Measurements from ENCODE around the gene MED12L.
"Not testable (repeated sequence)": the region's sequence is repeated elsewhere in the genome, so short reads cannot be mapped to it uniquely, and the experiment has no call there.

The MED12L gene

GRCh38 chr3:151213151-151213550 lies 127.7 kb downstream of the MED12L start:
- no peak for DNase-seq (ENCODE audit: low read depth, low spot score)

GRCh38 chr3:151213881-151214280 lies 128.4 kb downstream of the MED12L start:
- no peak for DNase-seq (ENCODE audit: low read depth, low spot score)

- no peak for DNase-seq (ENCODE audit: low read depth, low spot score)
These were observed 129.0 kb downstream of the MED12L start for GRCh38 chr3:151214459-151214858.

- no peak for DNase-seq (ENCODE audit: low read depth, low spot score)
These were observed 131.5 kb downstream of the MED12L start for GRCh38 chr3:151216641-151217607.

- no peak for DNase-seq (ENCODE audit: low read depth, low spot score)
These were observed 132.7 kb downstream of the MED12L start for GRCh38 chr3:151218136-151218535.

- DNase-seq (ENCODE audit: low read depth, low spot score): no peak
These were observed 133.6 kb downstream of the MED12L start for GRCh38 chr3:151219056-151219455.

GRCh38 chr3:151224268-151224866 lies 138.9 kb downstream of the MED12L start:
- no peak for DNase-seq (ENCODE audit: low read depth, low spot score)

- DNase-seq (ENCODE audit: low read depth, low spot score): no peak
These were observed 139.8 kb downstream of the MED12L start for GRCh38 chr3:151225040-151225975.

- no peak for DNase-seq (ENCODE audit: low read depth, low spot score)
These were observed 140.7 kb downstream of the MED12L start for GRCh38 chr3:151226088-151226563.

- no peak for DNase-seq (ENCODE audit: low read depth, low spot score)
These were observed 141.4 kb downstream of the MED12L start for GRCh38 chr3:151226825-151227224.

GRCh38 chr3:151227266-151227806 lies 141.9 kb downstream of the MED12L start:
- DNase-seq (ENCODE audit: low read depth, low spot score): no peak

- DNase-seq (ENCODE audit: low read depth, low spot score): peak; percentile 56
These were observed 142.6 kb downstream of the MED12L start for GRCh38 chr3:151227807-151228665.

GRCh38 chr3:151228666-151229040 lies 143.2 kb downstream of the MED12L start:
- DNase-seq (ENCODE audit: low read depth, low spot score): no peak

GRCh38 chr3:151230646-151231045 lies 145.2 kb downstream of the MED12L start:
- no peak for DNase-seq (ENCODE audit: low read depth, low spot score)

- not testable (repeated sequence) for DNase-seq (ENCODE audit: low read depth, low spot score)
These were observed 146.9 kb downstream of the MED12L start for GRCh38 chr3:151232403-151232802.

GRCh38 chr3:151232991-151233390 lies 147.5 kb downstream of the MED12L start:
- DNase-seq (ENCODE audit: low read depth, low spot score): no peak

- no peak for DNase-seq (ENCODE audit: low read depth, low spot score)
These were observed 149.4 kb downstream of the MED12L start for GRCh38 chr3:151234825-151235224.

- no peak for DNase-seq (ENCODE audit: low read depth, low spot score)
These were observed 150.9 kb downstream of the MED12L start for GRCh38 chr3:151236316-151236715.

GRCh38 chr3:151236736-151237135 lies 151.3 kb downstream of the MED12L start:
- DNase-seq (ENCODE audit: low read depth, low spot score): no peak

GRCh38 chr3:151242006-151242405 lies 156.5 kb downstream of the MED12L start:
- DNase-seq (ENCODE audit: low read depth, low spot score): not testable (repeated sequence)
